Erythroblast (primary cell): Measurements from ENCODE around the gene BMAL1.

Experiments
- GATA1 ChIP-seq: IDR thresholded peaks from 2 replicates; pipeline ENCODE4 v1.6.1; 2011; ENCODE audit warnings: low read depth, mild to moderate bottlenecking, control low read depth, low read length, moderate library complexity
- POLR2A ChIP-seq: IDR thresholded peaks from 2 replicates; pipeline ENCODE4 v1.6.1; 2011; ENCODE audit warnings: mild to moderate bottlenecking, low read length

DNA sequence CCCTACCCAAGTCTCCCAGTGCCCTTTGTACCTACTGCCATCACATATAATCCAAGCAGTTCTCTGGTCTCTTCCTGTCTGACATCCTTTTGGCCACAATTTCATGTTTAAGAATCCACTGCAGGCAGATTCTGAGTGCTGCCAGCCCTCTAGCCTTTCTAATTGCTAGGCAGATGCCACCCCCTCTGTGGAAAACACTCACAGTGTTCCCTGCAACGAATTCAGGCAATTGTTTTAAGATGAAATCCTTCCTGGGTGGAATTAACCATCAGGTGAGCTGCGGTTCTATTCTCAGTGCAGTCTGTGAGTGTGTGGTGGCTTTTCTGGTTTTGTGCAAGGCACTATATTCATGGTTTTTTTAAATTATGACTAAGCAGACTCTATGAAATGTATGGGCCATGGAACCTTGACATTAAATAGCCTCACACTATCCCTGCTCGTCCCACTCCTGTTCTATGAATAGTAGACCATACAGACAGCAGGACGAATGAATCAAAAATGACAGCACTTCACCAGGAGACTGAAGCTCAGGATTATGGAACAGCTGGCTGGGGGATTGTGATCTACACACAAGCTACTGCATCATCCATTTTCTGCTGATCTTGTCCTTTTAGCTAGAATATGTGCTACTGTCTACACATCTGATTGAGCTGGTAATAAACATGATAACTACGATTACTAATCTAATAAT, 29.8 kb upstream of the BMAL1 start:
- TF ChIP-seq POLR2A (no peak), GATA1 (no peak)
